ENCODE data around the gene ACVR1. TPM values are rescaled to one million over a fixed set of nuclear protein-coding genes. Genes with fewer than 3 reads are reported as not detected.
"Not testable (repeated sequence)": the region's sequence is repeated elsewhere in the genome, so short reads cannot be mapped to it uniquely, and the experiment has no call there.

The ACVR1 gene
- total RNA-seq, 1 donor from 2014 or later, result 34.4 TPM

DNA sequence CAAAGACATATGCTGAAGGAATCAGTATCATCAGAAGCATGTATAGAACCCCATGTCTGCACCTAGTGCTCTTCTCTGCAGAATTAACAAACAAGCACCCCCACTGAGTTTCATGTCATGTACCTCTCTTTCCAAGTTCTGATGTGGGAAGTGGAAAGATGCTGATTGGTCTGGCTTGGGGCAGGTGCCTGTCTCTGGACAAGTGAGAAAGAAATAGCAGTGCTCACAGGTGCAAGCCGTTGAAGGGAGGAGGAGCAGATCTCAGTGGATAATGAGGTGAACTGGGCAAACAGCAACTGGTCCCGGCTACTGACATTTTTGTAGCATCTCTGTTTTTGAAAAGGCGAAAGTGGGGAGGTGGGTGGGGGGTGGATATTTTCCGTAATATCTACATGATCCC, 17.5 kb upstream of the ACVR1 start:
- H3K27me3 ChIP-seq, result no peaks in the 10 kb centered on the region
- no peaks in the 10 kb centered on the region for H3K9me3 ChIP-seq
- intact Hi-C loops (cut with DNase I), result no loop called here
- TF ChIP-seq, protein P1, sequence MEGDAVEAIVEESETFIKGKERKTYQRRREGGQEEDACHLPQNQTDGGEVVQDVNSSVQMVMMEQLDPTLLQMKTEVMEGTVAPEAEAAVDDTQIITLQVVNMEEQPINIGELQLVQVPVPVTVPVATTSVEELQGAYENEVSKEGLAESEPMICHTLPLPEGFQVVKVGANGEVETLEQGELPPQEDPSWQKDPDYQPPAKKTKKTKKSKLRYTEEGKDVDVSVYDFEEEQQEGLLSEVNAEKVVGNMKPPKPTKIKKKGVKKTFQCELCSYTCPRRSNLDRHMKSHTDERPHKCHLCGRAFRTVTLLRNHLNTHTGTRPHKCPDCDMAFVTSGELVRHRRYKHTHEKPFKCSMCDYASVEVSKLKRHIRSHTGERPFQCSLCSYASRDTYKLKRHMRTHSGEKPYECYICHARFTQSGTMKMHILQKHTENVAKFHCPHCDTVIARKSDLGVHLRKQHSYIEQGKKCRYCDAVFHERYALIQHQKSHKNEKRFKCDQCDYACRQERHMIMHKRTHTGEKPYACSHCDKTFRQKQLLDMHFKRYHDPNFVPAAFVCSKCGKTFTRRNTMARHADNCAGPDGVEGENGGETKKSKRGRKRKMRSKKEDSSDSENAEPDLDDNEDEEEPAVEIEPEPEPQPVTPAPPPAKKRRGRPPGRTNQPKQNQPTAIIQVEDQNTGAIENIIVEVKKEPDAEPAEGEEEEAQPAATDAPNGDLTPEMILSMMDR (IDR thresholded peaks at IDR 0.05), result no peak
- no peak overlapping the region for H3K4me3 ChIP-seq
- ATAC-seq (no peak), DNase-seq (no peak)
- H3K36me3 ChIP-seq, result no peaks in the 10 kb centered on the region
- no peaks in the 10 kb centered on the region for H3K4me1 ChIP-seq
- no peak overlapping the region for H3K27ac ChIP-seq

DNA sequence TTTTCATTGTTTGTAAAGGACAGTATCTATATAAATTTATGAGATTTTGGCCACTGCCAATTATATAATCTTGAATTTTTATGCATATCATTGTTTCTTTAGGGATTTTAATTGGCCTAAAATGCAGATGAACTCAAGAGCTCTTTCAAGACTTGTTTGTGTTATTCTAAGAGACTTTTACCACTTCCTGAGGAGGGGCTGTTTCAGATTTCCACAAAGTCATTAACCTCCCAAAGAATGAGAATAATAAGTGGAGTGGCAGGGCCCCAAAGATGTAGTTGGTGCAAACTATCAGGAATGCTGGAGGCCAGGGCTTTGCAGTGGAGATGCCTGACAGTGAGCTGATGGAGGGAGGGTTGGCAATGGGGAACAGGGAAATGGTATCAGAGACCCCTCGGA, 15.5 kb upstream of the ACVR1 start:
- Histone ChIP-seq H3K27me3 (no peaks in the 10 kb centered on the region), H3K4me3 (no peak overlapping the region), H3K36me3 (no peaks in the 10 kb centered on the region), H3K4me1 (no peaks in the 10 kb centered on the region), H3K9me3 (no peaks in the 10 kb centered on the region), H3K27ac (no peak overlapping the region)
- no peak for DNase-seq
- TF ChIP-seq, protein P1 (IDR thresholded peaks at IDR 0.05), result no peak
- ATAC-seq, result no peak
- intact Hi-C loops (cut with DNase I), result no loop called here

DNA sequence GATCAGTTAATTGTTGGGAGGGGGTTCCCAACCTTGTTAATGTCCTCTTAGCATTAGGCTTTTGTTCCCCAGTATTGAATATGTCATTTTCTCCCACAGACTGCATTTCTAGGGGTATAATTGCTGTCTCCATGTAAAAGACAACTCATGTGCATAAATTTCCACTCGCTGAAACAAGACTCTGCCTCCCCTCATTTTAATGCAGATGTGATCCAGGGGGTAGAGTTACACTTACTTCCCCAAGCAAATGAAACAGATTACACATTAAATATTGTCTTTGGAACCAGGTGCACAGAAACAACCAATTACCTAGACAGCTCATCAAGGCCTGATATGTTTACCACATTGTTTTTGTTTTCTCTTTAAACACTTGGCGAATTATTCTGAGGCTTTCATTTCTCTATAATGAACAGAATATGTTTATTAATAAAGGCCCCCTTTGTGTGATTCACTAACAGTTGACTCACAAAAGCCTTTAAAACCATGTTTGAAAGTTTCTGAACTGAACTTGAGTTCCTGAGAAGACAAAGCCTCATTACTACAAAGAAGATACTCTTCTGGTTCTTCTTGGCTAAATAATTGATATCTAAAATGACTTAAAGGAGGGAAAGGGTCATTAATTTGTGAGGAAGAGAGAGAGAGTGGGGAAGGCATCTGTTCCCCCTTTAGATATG, 15.0 kb upstream of the ACVR1 start:
- TF ChIP-seq, protein P1 (IDR thresholded peaks at IDR 0.05), result no peak
- Histone ChIP-seq H3K9me3 (no peaks in the 10 kb centered on the region), H3K4me1 (no peaks in the 10 kb centered on the region), H3K36me3 (no peaks in the 10 kb centered on the region), H3K4me3 (no peak overlapping the region), H3K27ac (no peak overlapping the region), H3K27me3 (no peaks in the 10 kb centered on the region)
- DNase-seq, result no peak
- ATAC-seq, result no peak
- intact Hi-C loops (cut with DNase I), result no loop called here

DNA sequence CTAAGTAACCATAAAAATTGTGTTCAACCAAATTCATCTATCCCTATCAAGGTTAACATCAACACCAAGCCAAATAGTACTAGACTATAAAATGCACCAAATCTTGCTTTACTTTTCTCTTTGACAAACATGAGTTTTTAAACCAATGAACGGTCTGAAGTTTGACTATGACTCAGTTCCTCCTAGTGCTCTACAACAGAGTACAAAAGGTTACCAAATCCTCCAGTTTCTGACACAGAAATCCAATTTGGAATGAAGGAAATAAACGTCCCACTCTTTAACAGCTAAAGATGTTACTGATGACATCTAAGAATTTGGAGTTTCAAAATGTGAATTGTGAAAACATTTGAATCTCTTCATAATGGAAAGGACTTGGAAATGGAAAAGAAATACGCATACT, 11.8 kb upstream of the ACVR1 start:
- no peaks in the 10 kb centered on the region for H3K9me3 ChIP-seq
- H3K27me3 ChIP-seq, result no peaks in the 10 kb centered on the region
- no peak overlapping the region for H3K27ac ChIP-seq
- H3K4me1 ChIP-seq, result no peaks in the 10 kb centered on the region
- TF ChIP-seq, protein P1 (IDR thresholded peaks at IDR 0.05), result no peak
- no peak for DNase-seq
- intact Hi-C loops (cut with DNase I), result no loop called here
- no peaks in the 10 kb centered on the region for H3K36me3 ChIP-seq
- no peak for ATAC-seq
- no peak overlapping the region for H3K4me3 ChIP-seq

DNA sequence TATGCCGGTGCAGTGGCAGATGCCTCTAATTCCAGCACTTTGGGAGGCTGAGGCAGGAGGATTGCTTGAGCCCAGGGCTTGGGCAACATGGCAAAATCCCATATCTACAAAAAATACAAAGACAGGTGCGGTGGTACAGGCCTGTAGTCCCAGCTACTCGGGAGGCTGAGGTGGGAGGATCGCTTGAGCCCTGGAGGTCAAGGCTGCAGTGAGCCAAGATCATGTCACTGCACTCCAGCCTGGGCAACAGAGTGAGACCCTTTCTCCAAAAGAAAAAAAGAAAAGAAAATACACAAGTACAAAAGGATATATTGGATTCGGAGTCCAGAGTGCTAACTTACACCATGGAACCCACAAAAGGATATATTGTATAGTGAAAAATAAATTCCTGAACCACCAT, 8.4 kb upstream of the ACVR1 start:
- H3K27me3 ChIP-seq; H3K27ac ChIP-seq; H3K9me3 ChIP-seq; ATAC-seq; H3K36me3 ChIP-seq; H3K4me1 ChIP-seq; H3K4me3 ChIP-seq; intact Hi-C loops (cut with DNase I); DNase-seq: not testable (repeated sequence)

DNA sequence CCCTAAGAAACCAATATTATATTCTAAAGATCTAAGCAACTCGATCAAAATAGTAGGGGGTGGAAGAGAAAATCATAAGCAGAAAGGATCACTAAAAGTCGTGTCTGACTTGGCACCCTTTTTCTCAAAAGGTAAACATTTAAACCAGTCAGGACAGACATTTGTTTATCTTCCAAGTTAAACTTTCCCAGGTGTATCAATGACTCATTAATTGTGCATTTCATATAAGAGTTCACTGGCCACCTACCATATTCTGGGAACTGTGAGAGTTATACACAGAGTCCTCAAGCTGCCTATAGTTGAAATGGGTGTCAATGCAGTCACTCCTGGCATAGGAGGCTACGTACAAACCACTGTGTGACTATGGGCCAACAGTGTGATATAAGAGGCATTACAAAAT, 4.8 kb upstream of the ACVR1 start:
- Histone ChIP-seq H3K36me3 (no peaks in the 10 kb centered on the region), H3K4me3 (no peak overlapping the region), H3K4me1 (peaks cover 6% of the 10 kb centered on the region), H3K9me3 (no peaks in the 10 kb centered on the region), H3K27me3 (no peaks in the 10 kb centered on the region), H3K27ac (no peak overlapping the region)
- DNase-seq (no peak), ATAC-seq (no peak)
- TF ChIP-seq, protein P1 (IDR thresholded peaks at IDR 0.05), result no peak
- intact Hi-C loops (cut with DNase I), result no loop called here
